GM10266 (cell line): ENCODE data around the gene AGXT.

Experiments
- DNase-seq: peaks from one replicate; pipeline ENCODE4 v3.0.0; 2012; ENCODE audit errors: extremely low spot score
- TF ChIP-seq, protein P1 (sequence below): IDR thresholded peaks from 2 replicates; pipeline ENCODE4 v1.5.1; 2012; ENCODE audit warnings: mild to moderate bottlenecking, low read depth; ENCODE audit not compliant: control insufficient read depth, insufficient read depth; ENCODE audit errors: missing control alignments

Gene AGXT

DNA sequence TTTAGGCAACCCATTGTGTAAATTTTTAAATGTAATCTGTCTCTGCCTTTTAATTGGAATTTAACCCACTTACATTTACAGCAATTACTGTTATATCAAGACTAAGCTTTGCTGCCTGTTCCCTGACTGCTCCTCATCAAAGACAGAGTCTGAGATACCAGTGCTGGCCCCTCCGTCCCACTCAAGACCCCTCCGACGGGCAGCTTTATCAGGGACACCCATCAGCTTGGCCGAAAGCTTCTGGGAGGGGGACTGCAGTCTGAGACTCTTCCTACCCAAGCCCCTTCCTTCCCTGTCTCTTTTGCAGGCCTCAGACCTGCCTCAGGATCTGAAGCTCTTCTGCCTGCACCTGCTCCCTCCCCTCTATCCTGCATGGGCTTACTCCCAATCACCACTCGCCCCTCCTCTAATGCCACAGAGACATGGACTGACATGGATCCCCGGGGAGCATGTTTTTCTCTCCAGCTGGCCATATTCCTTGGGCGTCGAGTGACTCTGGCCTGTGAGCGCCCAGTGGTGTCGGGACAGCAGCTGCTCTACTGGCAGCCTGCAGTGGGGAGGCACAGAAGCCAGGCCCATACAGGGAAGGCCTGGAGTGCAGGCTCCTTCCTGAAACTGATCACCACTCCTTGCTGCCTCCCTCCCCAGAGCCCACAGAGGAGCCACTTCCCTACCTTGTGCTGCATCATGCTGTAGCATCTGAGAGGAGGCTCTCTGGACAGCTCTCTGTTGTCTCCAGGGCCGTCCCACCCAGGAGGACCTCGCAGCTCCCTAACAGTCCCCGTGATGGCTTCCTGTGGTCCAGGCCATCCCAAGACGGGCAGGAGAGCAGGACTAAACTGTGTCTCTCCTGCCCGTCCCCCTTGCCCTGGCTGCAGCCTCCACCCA is 44.9 kb upstream of the AGXT start:
- TF ChIP-seq, protein P1, sequence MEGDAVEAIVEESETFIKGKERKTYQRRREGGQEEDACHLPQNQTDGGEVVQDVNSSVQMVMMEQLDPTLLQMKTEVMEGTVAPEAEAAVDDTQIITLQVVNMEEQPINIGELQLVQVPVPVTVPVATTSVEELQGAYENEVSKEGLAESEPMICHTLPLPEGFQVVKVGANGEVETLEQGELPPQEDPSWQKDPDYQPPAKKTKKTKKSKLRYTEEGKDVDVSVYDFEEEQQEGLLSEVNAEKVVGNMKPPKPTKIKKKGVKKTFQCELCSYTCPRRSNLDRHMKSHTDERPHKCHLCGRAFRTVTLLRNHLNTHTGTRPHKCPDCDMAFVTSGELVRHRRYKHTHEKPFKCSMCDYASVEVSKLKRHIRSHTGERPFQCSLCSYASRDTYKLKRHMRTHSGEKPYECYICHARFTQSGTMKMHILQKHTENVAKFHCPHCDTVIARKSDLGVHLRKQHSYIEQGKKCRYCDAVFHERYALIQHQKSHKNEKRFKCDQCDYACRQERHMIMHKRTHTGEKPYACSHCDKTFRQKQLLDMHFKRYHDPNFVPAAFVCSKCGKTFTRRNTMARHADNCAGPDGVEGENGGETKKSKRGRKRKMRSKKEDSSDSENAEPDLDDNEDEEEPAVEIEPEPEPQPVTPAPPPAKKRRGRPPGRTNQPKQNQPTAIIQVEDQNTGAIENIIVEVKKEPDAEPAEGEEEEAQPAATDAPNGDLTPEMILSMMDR = no peak

DNA sequence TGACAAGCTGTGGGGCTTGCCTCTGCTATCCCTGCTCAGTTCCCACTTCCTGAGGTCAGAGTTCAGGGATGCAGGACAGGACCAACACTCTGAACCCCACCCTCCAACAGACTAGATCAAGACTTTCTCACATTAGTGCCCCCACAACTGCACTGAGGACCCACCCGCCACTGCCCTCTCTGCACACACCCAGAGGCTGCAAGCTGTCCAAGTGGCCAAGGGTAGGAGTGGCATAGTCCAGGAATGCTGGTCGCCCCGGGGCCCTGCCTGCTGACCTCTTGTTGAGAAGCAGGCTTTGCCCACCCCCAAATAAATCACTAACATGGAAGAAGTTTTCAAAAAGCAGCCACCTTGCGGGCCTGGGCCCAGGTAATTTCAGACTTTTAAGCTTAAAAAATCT is 43.1 kb upstream of the AGXT start:
- DNase-seq = no peak
- TF ChIP-seq, protein P1 = no peak

More for the DNA sequence above, 44.9 kb upstream of the AGXT start:
- DNase-seq = no peak

DNA sequence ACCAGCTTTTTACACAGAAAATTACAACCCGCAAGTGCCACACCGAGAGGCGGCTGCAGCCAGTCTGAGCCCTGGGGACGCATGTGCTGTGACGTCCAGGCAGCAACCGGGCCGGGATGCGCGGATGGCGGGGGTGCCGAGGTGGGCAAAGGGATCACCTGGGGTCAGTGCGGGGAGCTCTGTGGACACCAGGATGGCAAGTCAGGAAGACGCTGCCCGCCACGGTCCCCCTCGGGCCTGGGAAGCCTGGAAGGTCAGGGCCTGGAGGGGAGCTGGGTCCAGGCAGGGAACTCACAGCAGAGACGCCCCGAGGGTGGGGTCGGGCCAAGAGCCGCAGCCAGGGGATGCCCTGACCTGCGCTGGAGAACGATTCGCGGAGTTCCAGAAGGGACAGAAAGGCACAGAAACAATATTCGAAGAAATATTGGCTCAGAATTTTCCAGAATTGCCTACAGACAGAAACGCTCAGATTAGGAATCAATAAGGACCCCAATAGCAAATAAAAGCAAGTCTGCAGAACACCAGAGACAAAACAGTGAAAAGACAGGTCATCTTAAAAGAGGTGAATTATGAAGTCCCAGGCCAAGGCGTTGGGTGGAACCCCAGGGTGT is 36.9 kb upstream of the AGXT start:
- TF ChIP-seq, protein P1 = no peak
- DNase-seq = no peak

DNA sequence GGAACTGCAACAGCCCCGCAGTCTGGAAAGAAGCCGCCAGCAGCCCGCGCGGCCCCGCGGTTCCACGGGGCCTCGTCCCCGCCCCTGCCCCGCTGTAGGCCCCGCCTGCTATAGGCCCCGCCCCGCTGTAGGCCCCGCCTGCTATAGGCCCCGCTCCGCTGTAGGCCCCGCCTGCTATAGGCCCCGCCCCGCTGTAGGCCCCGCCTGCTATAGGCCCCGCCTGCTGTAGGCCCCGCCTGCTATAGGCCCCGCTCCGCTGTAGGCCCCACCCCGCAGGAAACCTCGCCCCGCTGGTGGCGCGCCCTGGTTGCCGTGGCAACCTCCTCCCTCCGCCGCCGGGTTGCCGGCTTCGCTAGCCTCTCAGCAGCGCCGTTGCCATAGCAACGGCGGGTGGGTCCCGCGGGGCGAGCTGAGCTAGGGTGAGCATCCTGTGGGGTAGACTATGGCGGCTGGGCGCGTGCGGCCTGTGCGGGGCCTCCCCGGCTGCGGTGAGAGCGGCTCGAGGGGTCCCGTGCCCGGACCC is 36.4 kb upstream of the AGXT start:
- DNase-seq = peak; percentile 97

GRCh38 chr2:240832921-240833494 is 35.6 kb upstream of the AGXT start:
- TF ChIP-seq, protein P1 = no peak
- no peak for DNase-seq

More for the DNA sequence above, 36.4 kb upstream of the AGXT start:
- TF ChIP-seq, protein P1 = no peak

GRCh38 chr2:240833724-240834285 is 34.8 kb upstream of the AGXT start:
- DNase-seq = no peak
- TF ChIP-seq, protein P1 = no peak
